CD4-positive, alpha-beta T cell treated with Interleukin-21 for 1 hour (primary cell): Measurements from ENCODE around the gene CHURC1.

Experiments
- DNase-seq: peaks from one replicate; pipeline ENCODE4 v3.0.0-alpha.2; 2020

Gene CHURC1

DNA sequence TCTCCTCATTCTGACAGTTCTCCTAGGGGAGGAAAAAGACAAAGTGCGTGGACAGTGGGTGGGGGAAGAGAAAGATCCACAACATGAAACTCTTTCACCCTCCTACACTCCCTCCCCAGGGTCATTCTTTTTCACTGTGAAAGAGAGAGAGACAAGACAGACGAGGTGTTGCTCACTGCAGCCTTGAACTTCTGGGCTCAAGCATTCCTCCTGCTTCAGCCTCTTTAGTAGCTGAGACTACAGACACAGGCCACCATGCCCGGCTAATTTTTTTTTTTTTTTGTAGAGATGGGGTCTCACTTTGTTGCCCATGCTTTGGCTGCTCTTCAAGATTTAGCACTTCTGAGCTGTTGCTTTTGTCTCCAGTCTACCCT is 25.5 kb downstream of the CHURC1 start:
- DNase-seq, result no peak

GRCh38 chr14:64940336-64940910 is 26.2 kb downstream of the CHURC1 start:
- no peak for DNase-seq

- no peak for DNase-seq
Observed at GRCh38 chr14:64942531-64943111, 28.4 kb downstream of the CHURC1 start, which contains the start of gene GPX2. GPX2 (minus strand) TSS chr14:64942745; CDS start chr14:64942726, 19 bp downstream.

- DNase-seq, result no peak
Observed at GRCh38 chr14:64943556-64943955, 29.3 kb downstream of the CHURC1 start.

GRCh38 chr14:64944041-64944440 is 29.8 kb downstream of the CHURC1 start:
- DNase-seq, result no peak

GRCh38 chr14:64944861-64945260 is 30.6 kb downstream of the CHURC1 start:
- no peak for DNase-seq

- DNase-seq, result no peak
Observed at GRCh38 chr14:64945431-64946178, 31.4 kb downstream of the CHURC1 start.

DNA sequence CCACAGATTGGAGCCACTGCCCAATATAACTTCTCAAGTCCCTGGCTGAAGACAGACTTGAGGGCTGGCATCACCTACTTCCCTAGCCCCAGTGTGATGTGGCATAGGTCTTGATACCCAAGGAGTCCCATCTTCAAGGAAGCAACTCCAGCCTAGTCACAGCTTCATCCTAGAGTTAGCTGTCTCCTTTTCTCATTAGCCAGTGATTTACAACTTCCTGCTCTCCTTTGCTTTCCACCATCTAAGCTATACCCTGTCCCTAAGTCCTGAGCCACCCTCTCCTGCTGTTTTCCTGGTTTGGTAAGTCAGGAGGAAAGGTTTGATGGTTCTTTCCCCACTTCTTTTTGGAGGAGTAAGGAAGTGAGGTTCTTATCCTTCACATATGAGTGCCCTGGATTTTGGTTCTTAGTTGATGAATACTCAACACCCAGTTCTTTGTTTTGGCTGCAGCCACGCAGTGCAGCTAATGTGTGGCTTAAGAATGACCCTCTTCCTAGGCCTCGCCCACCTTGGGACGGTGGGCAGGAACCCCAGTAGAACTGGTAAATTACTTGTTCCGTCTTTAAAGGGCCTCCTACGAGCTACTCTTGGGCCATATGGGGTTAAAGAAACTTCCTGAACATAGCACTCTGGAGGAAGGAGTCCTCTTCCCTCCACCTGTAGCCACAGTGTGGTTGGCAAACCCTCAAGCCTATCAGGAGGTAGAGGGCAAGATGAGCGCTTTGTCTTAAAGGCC is 32.2 kb downstream of the CHURC1 start:
- no peak for DNase-seq

DNA sequence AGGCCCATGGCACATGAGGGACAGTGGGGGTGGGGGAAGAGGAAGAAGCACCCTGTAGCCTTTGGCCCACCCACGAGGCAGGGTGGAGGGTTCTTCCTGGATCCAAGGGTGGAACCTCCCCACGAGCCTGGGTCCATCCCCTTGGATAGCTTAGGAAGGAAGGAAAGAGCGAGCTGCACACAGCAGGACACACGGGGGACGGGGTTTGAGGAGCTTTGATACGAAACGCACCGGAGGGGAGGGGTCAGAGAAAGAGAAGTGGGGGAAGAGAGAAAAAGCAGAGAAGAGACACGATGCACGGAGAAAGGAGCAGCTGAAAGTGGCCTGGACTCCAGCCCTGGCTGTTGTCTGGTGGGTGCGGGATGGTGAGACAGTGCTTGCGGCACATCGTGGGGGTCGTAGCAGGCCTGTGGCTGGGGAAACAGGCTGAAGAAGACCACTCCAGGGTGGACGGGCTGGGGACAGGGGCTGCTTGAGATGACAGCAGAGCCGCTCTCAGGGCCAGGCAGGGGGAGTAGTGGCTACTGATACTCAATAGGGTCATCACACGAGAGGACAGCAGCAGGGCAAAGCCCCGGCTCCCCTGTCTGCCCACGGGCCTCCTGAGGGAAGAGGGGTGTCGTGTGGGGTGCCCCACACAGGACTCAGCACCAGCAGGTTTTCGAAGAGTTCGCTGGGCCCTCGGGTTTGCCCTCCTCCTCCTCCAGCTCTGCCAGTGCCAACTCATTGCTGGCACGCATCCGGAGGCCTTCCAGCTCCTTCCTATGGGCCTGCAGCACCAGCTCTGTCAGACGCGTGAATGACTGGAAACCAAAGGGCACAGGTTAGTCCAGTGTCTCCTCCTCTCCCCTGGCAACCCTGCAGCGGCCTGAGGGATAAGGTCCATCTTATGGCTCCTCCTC is 33.7 kb downstream of the CHURC1 start:
- DNase-seq, result no peak

GRCh38 chr14:64948612-64949210 is 34.5 kb downstream of the CHURC1 start:
- no peak for DNase-seq

GRCh38 chr14:64950889-64951288 is 36.6 kb downstream of the CHURC1 start:
- DNase-seq, result no peak

- DNase-seq, result no peak
Observed at GRCh38 chr14:64951291-64951690, 37.0 kb downstream of the CHURC1 start.

DNA sequence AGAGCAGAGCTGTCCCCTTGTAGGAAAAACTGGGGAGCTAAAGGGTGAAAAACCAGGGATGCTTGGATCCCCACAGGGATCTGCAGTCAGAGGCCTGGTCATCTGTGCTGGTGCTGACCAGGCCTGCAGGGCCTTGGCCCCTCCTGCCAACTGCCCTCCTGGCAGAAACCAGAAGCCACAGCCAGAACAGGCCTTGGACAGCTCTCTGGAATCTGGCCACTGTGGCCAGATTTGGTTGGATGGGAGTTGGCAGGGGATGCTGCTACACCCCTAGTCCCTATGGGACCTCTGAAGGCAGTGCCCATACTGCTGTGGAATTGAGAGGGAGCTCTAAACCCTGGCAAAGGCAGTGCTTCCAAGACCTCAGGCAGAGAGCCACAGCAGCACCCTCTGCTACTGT is 37.5 kb downstream of the CHURC1 start:
- no peak for DNase-seq

DNA sequence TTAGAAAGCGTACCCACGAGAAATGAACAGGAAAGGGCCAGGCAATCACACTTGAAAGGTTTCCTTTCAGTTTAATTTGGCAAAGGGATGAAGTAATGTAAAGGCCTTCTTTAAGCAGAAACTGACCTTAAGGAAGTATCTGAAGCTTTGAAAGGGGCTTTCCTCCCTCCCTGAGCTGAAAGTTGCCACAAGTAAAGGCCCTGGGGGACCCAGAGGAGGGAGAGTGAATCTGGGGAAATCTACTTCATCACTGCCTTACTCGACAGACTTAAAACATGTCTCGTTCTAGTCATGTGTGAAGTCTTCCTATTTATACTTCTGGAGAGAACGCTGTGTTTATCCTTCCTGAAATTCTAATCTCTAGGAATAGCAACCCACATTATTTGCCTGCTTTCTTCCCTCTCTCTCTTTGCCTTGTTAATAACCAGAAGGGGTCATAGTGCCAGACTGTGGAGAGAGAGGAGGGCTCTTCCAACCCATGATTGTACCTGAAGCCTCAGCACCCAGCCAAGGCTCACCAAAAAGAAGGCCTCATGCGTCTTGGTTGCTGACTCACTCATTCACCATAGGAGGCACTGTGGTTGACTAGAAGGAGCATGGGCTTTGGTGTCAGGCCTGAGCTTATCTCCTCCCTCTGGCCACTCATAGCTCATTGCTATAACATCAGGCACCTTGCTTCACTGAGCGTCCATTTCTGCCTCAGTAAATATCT is 38.5 kb downstream of the CHURC1 start:
- no peak for DNase-seq

DNA sequence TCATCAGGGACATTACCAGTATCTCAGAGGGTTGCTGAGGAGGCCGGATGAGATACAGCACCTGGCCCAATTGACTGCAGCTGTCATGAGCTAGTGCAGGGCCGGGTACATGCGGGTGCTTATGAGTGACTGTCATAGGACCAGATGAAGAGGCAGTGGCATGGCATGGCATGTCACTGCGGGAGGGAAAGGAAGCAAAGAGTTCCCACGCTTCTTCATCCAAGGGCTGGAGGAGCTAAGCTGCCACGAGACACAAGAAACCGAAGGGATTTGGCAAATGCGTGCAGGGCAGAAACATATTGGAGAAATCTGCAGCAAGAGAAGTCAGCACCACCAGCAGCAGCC is 39.0 kb downstream of the CHURC1 start:
- no peak for DNase-seq

DNA sequence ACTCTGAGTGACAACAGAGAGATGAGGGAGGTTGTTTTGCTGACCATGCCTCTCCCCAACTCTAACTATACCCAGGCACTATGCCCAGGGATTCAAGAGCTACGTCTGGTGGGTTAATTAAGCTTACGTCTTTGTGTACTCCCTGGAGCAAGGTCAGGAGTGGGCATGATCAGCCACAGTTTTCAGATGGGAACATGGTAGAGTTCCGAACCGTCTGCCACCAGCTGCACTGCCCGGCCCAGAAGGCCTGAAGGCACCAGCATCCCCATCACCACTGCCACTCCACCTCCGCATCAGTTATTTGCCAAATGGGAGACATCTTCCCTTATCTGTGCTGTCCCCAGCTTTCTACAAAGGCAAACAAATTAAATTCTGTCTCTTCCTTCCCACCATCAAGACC is 39.4 kb downstream of the CHURC1 start:
- no peak for DNase-seq

DNA sequence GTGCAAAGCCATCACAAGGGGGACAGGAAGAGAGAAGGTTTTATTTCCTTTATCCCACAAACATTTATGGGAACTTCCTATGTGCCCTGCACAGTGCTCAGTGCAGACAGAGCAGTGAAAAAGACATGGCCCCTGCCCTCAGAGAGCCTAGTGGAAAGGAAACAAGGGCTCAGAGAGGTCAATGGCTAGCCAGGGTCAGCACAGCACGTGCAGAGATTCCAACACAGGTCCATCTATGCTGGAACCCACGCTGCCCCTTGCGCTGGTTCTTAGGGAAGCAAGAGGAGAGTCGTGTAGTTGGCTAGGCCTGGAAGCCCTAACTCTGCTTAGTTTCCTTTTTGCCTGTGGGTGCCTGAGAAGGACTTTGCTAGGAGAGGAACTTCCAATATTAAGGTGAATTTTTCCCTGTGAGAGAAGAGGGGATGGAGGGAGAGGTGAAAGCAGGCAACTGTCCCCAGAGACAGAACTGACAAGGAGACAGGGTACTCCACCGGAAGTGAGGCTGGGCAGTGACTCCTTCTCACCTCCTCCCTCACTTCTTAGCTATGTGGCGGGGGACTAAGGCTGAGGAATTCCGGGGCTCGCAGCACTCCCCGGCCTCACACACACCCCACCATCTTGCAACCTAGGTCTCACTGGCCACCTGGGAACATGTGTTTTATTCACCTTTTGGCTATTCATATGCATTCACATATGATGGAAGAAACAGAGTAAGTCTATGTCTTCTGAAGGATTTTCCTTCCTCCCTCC is 40.4 kb downstream of the CHURC1 start:
- no peak for DNase-seq

DNA sequence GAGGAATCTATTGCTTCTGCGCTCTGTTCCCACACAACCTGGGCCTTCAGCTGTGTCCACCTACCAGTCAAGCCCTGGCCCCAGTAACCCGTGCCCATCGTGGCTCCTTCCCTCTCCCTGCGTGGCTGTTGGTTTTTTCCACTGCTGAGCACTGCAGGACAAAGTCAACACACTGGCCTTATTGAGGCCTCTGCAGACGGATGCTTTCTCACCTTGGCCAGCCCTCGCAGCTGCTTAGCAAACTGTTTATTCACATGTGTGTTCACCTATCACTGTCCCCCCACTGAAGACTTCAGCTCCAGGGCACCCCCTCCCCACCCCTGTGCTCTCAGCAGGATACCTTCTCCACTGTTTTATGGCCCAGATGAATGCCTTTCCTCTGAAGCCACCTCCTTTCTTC is 41.0 kb downstream of the CHURC1 start:
- DNase-seq, result no peak

DNA sequence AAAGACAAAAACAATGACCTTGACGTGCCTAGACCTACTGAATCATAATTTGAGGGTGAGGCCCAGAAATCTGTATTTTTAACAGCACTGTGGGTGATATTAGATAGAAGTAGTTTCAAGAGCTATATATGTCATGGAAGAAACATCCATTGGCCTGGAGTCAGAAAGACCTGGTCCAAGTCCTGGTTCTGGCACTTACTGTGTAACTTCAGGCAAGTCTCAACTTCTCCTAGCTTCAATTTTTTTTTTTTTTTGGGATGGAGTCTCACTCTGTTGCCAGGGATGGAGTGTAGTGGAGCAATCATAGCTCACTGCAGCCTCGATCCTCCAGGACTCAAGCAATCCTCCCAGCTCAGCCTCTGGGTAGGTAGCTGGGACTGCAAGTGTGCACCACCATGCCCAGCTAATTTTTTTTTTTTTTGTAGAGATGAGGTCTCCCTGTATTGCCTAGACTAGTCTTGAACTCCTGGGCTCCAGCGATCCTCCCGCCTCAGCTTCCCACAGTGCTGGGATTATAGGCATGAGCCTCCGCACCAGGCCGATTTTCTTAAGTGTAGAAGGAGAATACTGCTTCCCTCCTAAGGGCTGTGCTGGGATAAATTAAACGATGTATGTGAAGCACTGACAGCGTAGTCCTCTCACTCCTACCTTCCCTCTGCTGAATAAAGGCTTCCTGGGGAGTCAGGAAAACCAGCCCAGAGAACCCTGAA is 42.6 kb downstream of the CHURC1 start:
- no peak for DNase-seq

DNA sequence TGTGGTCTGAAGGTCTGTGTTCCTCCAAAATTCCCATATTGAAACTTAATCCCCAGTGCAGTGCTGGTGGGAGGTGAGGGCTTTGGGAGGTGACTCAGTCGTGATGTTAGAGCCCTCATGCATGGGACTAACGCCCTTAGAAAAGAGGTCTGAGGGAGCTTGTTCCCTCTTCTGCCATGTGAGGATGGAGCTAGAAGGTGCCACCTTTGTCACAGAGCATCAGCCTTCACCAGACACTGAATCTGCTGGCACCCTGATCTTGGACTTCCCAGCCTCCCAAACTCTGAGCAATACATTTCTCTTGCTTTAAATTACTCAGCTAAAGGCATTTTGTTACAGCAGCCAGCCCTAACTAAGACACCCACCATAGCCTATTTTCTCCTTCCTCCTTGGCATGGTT is 43.9 kb downstream of the CHURC1 start:
- DNase-seq, result no peak
